ENCODE measurements around the gene TM4SF1.
"Not testable (repeated sequence)": the region's sequence is repeated elsewhere in the genome, so short reads cannot be mapped to it uniquely, and the experiment has no call there.

Gene TM4SF1

GRCh38 chr3:149343951-149344350, 33.5 kb downstream of the TM4SF1 start:
- no peak for DNase-seq (ENCODE audit: low read depth)

GRCh38 chr3:149342413-149343380, 34.8 kb downstream of the TM4SF1 start:
- DNase-seq (ENCODE audit: low read depth): no peak

GRCh38 chr3:149340310-149340933, 37.0 kb downstream of the TM4SF1 start:
- DNase-seq (ENCODE audit: low read depth): no peak

GRCh38 chr3:149339931-149340309, 37.5 kb downstream of the TM4SF1 start:
- no peak for DNase-seq (ENCODE audit: low read depth)

GRCh38 chr3:149337486-149337885, 40.0 kb downstream of the TM4SF1 start:
- not testable (repeated sequence) for DNase-seq (ENCODE audit: low read depth)

GRCh38 chr3:149336925-149337324, 40.5 kb downstream of the TM4SF1 start:
- no peak for DNase-seq (ENCODE audit: low read depth)

- DNase-seq (ENCODE audit: low read depth): no peak
Measured at GRCh38 chr3:149333176-149333859, 44.1 kb downstream of the TM4SF1 start, which contains the start of gene TM4SF18. Gene TM4SF18 (minus strand): TSS chr3:149333636. CDS start chr3:149333382, 254 bp downstream.

GRCh38 chr3:149332771-149333170, 44.7 kb downstream of the TM4SF1 start:
- DNase-seq (ENCODE audit: low read depth): no peak

GRCh38 chr3:149332227-149332765, 45.2 kb downstream of the TM4SF1 start:
- DNase-seq (ENCODE audit: low read depth): no peak

- DNase-seq (ENCODE audit: low read depth): no peak
Measured at GRCh38 chr3:149331396-149331795, 46.1 kb downstream of the TM4SF1 start.

GRCh38 chr3:149330609-149331331, 46.7 kb downstream of the TM4SF1 start:
- no peak for DNase-seq (ENCODE audit: low read depth)

- DNase-seq (ENCODE audit: low read depth): no peak
Measured at GRCh38 chr3:149327156-149327555, 50.3 kb downstream of the TM4SF1 start.

GRCh38 chr3:149325581-149325980, 51.9 kb downstream of the TM4SF1 start:
- DNase-seq (ENCODE audit: low read depth): no peak

GRCh38 chr3:149324332-149324731, 53.1 kb downstream of the TM4SF1 start:
- DNase-seq (ENCODE audit: low read depth): no peak

- DNase-seq (ENCODE audit: low read depth): no peak
Measured at GRCh38 chr3:149321640-149322039, 55.8 kb downstream of the TM4SF1 start.

GRCh38 chr3:149321136-149321535, 56.3 kb downstream of the TM4SF1 start:
- no peak for DNase-seq (ENCODE audit: low read depth)

- no peak for DNase-seq (ENCODE audit: low read depth)
Measured at GRCh38 chr3:149319750-149320149, 57.7 kb downstream of the TM4SF1 start.
